ENCODE data around the gene TRAF4. TPM values are rescaled to one million over a fixed set of nuclear protein-coding genes. Genes with fewer than 3 reads are reported as not detected.
"Not testable (repeated sequence)": the region's sequence is repeated elsewhere in the genome, so short reads cannot be mapped to it uniquely, and the experiment has no call there.

Gene TRAF4
- total RNA-seq, 1 donor = 51.2 TPM

GRCh38 chr17:28763804-28764266 is 20.0 kb downstream of the TRAF4 start:
- H3K27me3 ChIP-seq (ENCODE audit: insufficient read depth, low read length) = no peaks in the 10 kb centered on the region
- peaks cover 17% of the 10 kb centered on the region for H3K4me1 ChIP-seq (ENCODE audit: insufficient read depth, low read length)
- H3K4me3 ChIP-seq (ENCODE audit: low read length) = no peak overlapping the region
- H3K9me3 ChIP-seq (ENCODE audit: low read depth, low read length) = no peaks in the 10 kb centered on the region

GRCh38 chr17:28765038-28765437 is 21.2 kb downstream of the TRAF4 start:
- H3K9me3 ChIP-seq (ENCODE audit: low read depth, low read length) = no peaks in the 10 kb centered on the region
- H3K4me3 ChIP-seq (ENCODE audit: low read length) = no peak overlapping the region
- H3K4me1 ChIP-seq (ENCODE audit: insufficient read depth, low read length) = peaks cover 17% of the 10 kb centered on the region
- no peaks in the 10 kb centered on the region for H3K27me3 ChIP-seq (ENCODE audit: insufficient read depth, low read length)

DNA sequence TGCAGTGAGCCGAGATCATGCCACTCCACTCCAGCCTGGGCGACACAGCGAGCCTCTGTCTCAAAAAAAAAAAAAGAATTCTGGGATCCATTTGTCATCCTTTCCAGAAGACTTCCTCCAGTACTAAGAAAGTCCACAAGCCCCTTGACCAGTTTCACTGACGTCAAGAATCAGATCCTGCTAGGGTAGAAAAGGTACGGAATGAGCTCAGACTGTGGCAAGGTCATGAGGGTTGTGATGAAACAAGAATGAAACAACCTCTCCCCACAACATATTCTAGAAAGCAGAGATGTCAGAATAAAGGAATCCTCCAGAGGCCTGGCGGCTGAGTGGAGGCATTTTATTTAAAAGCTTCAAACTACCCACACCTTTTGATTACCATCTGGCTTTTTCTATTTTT is 29.9 kb downstream of the TRAF4 start:
- Histone ChIP-seq H3K4me3 (ENCODE audit: low read length) (no peak overlapping the region), H3K27me3 (ENCODE audit: insufficient read depth, low read length) (no peaks in the 10 kb centered on the region), H3K9me3 (ENCODE audit: low read depth, low read length) (no peaks in the 10 kb centered on the region), H3K4me1 (ENCODE audit: insufficient read depth, low read length) (peaks cover 10% of the 10 kb centered on the region)

DNA sequence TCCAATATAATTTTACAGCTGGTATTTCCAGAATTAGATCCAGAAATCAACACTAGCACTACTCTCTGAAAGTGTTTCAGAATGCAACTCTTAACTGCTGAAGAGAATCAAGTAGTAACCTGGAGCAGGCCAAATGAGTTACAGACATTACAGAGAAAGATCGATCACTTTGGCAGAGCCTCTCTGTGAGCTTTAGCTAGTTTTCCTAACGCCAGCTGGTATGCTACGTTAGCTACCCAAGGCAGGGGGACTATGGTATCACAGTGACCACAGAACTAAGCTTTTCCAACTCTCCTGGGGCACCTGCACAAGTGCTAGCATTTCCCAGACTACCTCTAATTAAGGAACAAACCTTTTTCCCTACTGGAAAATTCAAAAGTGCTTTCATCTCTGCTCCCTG is 30.4 kb downstream of the TRAF4 start:
- Histone ChIP-seq H3K27me3 (ENCODE audit: insufficient read depth, low read length) (no peaks in the 10 kb centered on the region), H3K4me3 (ENCODE audit: low read length) (no peak overlapping the region), H3K4me1 (ENCODE audit: insufficient read depth, low read length) (peaks cover 10% of the 10 kb centered on the region), H3K9me3 (ENCODE audit: low read depth, low read length) (no peaks in the 10 kb centered on the region)

DNA sequence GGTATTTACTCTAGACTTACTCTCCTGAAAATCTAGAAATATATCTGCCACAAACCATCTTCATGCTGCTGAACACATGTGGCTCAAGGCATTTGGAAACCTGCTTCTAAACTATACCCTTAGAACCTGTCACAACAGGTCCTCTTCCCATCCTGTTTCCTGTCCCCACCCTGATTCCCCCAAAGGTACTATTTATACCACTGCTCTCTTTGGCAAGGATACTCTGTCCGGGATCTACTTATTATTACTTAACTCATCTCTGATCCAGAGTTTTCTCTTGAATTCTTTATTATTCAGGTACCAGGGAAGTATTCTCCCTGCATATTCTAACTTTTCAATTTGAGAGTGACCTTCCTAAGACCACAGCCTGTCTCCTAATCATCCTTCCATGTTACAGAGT is 33.4 kb downstream of the TRAF4 start:
- no peaks in the 10 kb centered on the region for H3K9me3 ChIP-seq (ENCODE audit: low read depth, low read length)
- H3K27me3 ChIP-seq (ENCODE audit: insufficient read depth, low read length) = no peaks in the 10 kb centered on the region
- no peak overlapping the region for H3K4me3 ChIP-seq (ENCODE audit: low read length)
- peaks cover 10% of the 10 kb centered on the region for H3K4me1 ChIP-seq (ENCODE audit: insufficient read depth, low read length)

DNA sequence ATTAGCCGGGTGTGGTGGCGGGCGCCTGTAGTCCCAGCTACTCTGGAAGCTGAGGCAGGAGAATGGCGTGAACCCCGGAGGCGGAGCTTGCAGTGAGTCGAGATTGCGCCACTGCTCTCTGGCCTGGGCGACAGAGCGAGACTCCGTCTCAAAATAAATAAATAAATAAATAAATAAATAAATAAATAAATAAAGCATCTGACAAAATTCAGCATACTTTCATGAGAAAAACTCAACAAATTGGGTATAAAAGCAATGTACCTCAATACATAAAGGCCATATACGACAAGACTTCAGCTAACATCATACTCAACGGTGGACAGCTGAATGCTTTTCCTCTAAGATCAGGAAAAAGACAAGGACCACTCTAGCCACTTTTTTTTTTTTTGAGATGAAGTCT is 35.8 kb downstream of the TRAF4 start:
- not testable (repeated sequence) for H3K4me1 ChIP-seq (ENCODE audit: insufficient read depth, low read length); H3K9me3 ChIP-seq (ENCODE audit: low read depth, low read length); H3K27me3 ChIP-seq (ENCODE audit: insufficient read depth, low read length); H3K4me3 ChIP-seq (ENCODE audit: low read length)

GRCh38 chr17:28783161-28783560 is 39.4 kb downstream of the TRAF4 start:
- H3K27me3 ChIP-seq (ENCODE audit: insufficient read depth, low read length) = no peaks in the 10 kb centered on the region
- no peaks in the 10 kb centered on the region for H3K9me3 ChIP-seq (ENCODE audit: low read depth, low read length)
- H3K4me3 ChIP-seq (ENCODE audit: low read length) = no peak overlapping the region
- H3K4me1 ChIP-seq (ENCODE audit: insufficient read depth, low read length) = no peaks in the 10 kb centered on the region

- Histone ChIP-seq H3K9me3 (ENCODE audit: low read depth, low read length) (no peaks in the 10 kb centered on the region), H3K4me3 (ENCODE audit: low read length) (no peak overlapping the region), H3K27me3 (ENCODE audit: insufficient read depth, low read length) (no peaks in the 10 kb centered on the region), H3K4me1 (ENCODE audit: insufficient read depth, low read length) (no peaks in the 10 kb centered on the region)
Observed at GRCh38 chr17:28788100-28788499, 44.3 kb downstream of the TRAF4 start.

- Histone ChIP-seq H3K9me3 (ENCODE audit: low read depth, low read length) (no peaks in the 10 kb centered on the region), H3K27me3 (ENCODE audit: insufficient read depth, low read length) (no peaks in the 10 kb centered on the region), H3K4me1 (ENCODE audit: insufficient read depth, low read length) (no peaks in the 10 kb centered on the region), H3K4me3 (ENCODE audit: low read length) (no peak overlapping the region)
Observed at GRCh38 chr17:28792877-28793661, 49.3 kb downstream of the TRAF4 start.

DNA sequence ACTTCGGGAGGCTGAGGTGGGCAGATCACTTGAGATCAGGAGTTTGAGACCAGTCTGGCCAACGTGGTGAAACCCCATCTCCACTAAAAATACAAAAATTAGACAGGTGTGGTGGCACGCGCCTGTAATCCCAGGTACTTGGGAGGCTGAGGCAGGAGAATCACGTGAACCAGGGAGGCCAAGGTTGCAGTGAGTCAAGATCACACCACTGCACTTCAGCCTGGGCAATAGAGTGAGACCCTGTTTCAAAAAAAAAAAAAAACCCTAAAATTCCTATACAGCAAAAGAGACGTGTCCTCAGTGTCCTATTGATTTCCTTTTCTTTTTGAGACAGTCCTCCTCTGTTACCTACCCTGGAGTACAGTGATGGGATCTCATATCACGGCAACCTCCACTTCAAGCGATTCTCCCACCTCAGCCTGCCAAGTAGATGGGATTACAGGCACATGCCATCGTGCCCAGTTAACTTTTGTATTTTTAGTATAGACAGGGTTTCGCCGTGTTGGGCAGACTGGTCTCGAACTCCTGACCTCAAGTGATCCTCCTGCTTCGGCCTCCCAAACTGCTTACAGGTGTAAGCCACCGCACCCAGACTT is 51.1 kb downstream of the TRAF4 start:
- H3K27me3 ChIP-seq (ENCODE audit: insufficient read depth, low read length); H3K9me3 ChIP-seq (ENCODE audit: low read depth, low read length); H3K4me3 ChIP-seq (ENCODE audit: low read length); H3K4me1 ChIP-seq (ENCODE audit: insufficient read depth, low read length): not testable (repeated sequence)

DNA sequence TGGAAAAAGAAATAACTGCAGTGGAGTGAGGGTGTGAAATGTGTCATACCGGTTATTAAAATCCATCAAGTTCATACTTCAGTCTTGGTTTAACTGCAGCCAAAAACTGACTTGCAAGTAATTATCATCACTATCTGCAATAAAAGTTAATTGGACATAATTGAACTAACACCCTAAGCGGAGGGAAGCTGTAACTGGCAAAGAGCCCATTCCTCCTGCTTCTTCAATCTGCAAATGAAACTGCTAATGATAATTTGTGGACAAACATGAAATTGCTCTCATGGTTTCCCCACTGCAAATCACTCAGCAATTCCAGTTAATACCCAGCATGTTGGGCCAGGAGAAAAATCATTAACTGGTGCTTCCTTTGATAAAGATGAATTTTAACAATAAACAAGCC is 52.3 kb downstream of the TRAF4 start:
- Histone ChIP-seq H3K27me3 (ENCODE audit: insufficient read depth, low read length) (no peaks in the 10 kb centered on the region), H3K4me1 (ENCODE audit: insufficient read depth, low read length) (no peaks in the 10 kb centered on the region), H3K4me3 (ENCODE audit: low read length) (no peak overlapping the region), H3K9me3 (ENCODE audit: low read depth, low read length) (no peaks in the 10 kb centered on the region)

Other genes starting within 250 kb of the TRAF4 start
- gene FOXN1, start 237.7 kb upstream of the TRAF4 start, total RNA-seq = not detected
- gene UNC119, start 191.4 kb upstream of the TRAF4 start, total RNA-seq = 52.3 TPM
- 43.2 TPM for gene PIGS, start 172.5 kb upstream of the TRAF4 start, total RNA-seq
- gene ALDOC, start 167.1 kb upstream of the TRAF4 start, total RNA-seq = 17.8 TPM
- gene SPAG5, start 145.0 kb upstream of the TRAF4 start, total RNA-seq = 9.6 TPM
- gene RSKR, start 129.8 kb upstream of the TRAF4 start, total RNA-seq = 4.9 TPM
- gene BLTP2, start 98.9 kb upstream of the TRAF4 start, total RNA-seq = 85.2 TPM
- 31.3 TPM for gene SDF2, start 82.1 kb upstream of the TRAF4 start, total RNA-seq
- 80.9 TPM for gene SUPT6H, start 81.8 kb upstream of the TRAF4 start, total RNA-seq
- 0.94 TPM for gene PROCA1, start 32.1 kb upstream of the TRAF4 start, total RNA-seq
- 27.0 TPM for gene RAB34, start 26.1 kb upstream of the TRAF4 start, total RNA-seq
- 1,375 TPM for gene RPL23A, start 24.0 kb upstream of the TRAF4 start, total RNA-seq
- gene TLCD1, start 17.8 kb upstream of the TRAF4 start, total RNA-seq = not detected
- 1.4 TPM for gene NEK8, start 15.2 kb upstream of the TRAF4 start, total RNA-seq
- gene FAM222B, start 98.8 kb downstream of the TRAF4 start, total RNA-seq = 15.1 TPM
- gene ERAL1, start 111.0 kb downstream of the TRAF4 start, total RNA-seq = 11.1 TPM
- 52.7 TPM for gene FLOT2, start 153.7 kb downstream of the TRAF4 start, total RNA-seq
- gene DHRS13, start 159.1 kb downstream of the TRAF4 start, total RNA-seq = 12.0 TPM
- 102 TPM for gene PHF12, start 207.5 kb downstream of the TRAF4 start, total RNA-seq